ENCODE results near the gene LMAN1. TPM values are rescaled to one million over a fixed set of nuclear protein-coding genes. Genes with fewer than 3 reads are reported as not detected.

The LMAN1 gene
- 219 and 245 TPM in 2 replicates for total RNA-seq

GRCh38 chr18:59358712-59359575 lies at the start of gene LMAN1:
Gene LMAN1 (minus strand): TSS chr18:59359265. CDS start chr18:59359244, 21 bp downstream.

GRCh38 chr18:59318460-59319050 lies 40.5 kb downstream of the LMAN1 start, which contains the start of gene CPLX4:
Gene CPLX4 (minus strand): TSS chr18:59318649. CDS start chr18:59318462, 187 bp downstream.

Other genes starting within 250 kb of the LMAN1 start
- gene SEC11C, start 219.4 kb downstream of the LMAN1 start, total RNA-seq = 7.8 and 15.0 TPM in 2 replicates
- not detected in 2 replicates for gene GRP, start 139.1 kb downstream of the LMAN1 start, total RNA-seq
- not detected in 2 replicates for gene RAX, start 85.8 kb downstream of the LMAN1 start, total RNA-seq
- gene CPLX4, start 40.6 kb downstream of the LMAN1 start, total RNA-seq = not detected in 2 replicates